Dedifferentiated amniotic fluid mesenchymal stem cell (primary cell): Measurements from ENCODE around the gene NFATC2.

Experiments used
- DNase-seq: peaks from one replicate; pipeline ENCODE4 v3.0.0-alpha.2; 2016; ENCODE audit errors: extremely low spot score

The NFATC2 gene

GRCh38 chr20:51514836-51515235, 27.7 kb downstream of the NFATC2 start:
- no peak for DNase-seq

- DNase-seq: no peak
Measured at GRCh38 chr20:51514249-51514648, 28.3 kb downstream of the NFATC2 start.

- no peak for DNase-seq
Measured at GRCh38 chr20:51513545-51513944, 29.0 kb downstream of the NFATC2 start.

GRCh38 chr20:51512645-51513044, 29.9 kb downstream of the NFATC2 start:
- DNase-seq: no peak

- DNase-seq: no peak
Measured at GRCh38 chr20:51511861-51512619, 30.5 kb downstream of the NFATC2 start.

- no peak for DNase-seq
Measured at GRCh38 chr20:51510936-51511605, 31.4 kb downstream of the NFATC2 start.

GRCh38 chr20:51510169-51510568, 32.4 kb downstream of the NFATC2 start:
- DNase-seq: no peak

- DNase-seq: no peak
Measured at GRCh38 chr20:51509208-51509607, 33.3 kb downstream of the NFATC2 start.

GRCh38 chr20:51508780-51509179, 33.7 kb downstream of the NFATC2 start:
- DNase-seq: no peak

- no peak for DNase-seq
Measured at GRCh38 chr20:51508158-51508557, 34.4 kb downstream of the NFATC2 start.

GRCh38 chr20:51507216-51508036, 35.1 kb downstream of the NFATC2 start:
- no peak for DNase-seq

GRCh38 chr20:51506527-51507215, 35.8 kb downstream of the NFATC2 start:
- no peak for DNase-seq

- DNase-seq: no peak
Measured at GRCh38 chr20:51505566-51505965, 37.0 kb downstream of the NFATC2 start.

GRCh38 chr20:51503376-51503775, 39.1 kb downstream of the NFATC2 start:
- no peak for DNase-seq

- DNase-seq: no peak
Measured at GRCh38 chr20:51500936-51501335, 41.6 kb downstream of the NFATC2 start.

GRCh38 chr20:51500311-51500710, 42.2 kb downstream of the NFATC2 start:
- DNase-seq: no peak

GRCh38 chr20:51498765-51499540, 43.6 kb downstream of the NFATC2 start:
- DNase-seq: no peak

- DNase-seq: no peak
Measured at GRCh38 chr20:51497542-51498467, 44.7 kb downstream of the NFATC2 start.

GRCh38 chr20:51496964-51497363, 45.6 kb downstream of the NFATC2 start:
- no peak for DNase-seq

- no peak for DNase-seq
Measured at GRCh38 chr20:51495921-51496545, 46.5 kb downstream of the NFATC2 start.
